PFSK-1 (cell line): ENCODE measurements around the gene WNT7B.

Experiments used
- FOXP2 ChIP-seq: optimal IDR thresholded peaks from 2 replicates; pipeline ENCODE3; 2011; ENCODE audit warnings: borderline replicate concordance, control low read depth, inconsistent platforms; ENCODE audit not compliant: insufficient read depth; ENCODE audit errors: extremely low read length, extremely low read depth
- POLR2AphosphoS5 ChIP-seq: IDR thresholded peaks from 2 replicates; pipeline ENCODE4 v1.6.1; 2012; ENCODE audit warnings: low read depth, mild to moderate bottlenecking, control low read depth, low read length, moderate library complexity
- REST ChIP-seq, 2 experiments: IDR thresholded peaks; 2 replicates each; pipeline versions ENCODE4 v1.6.1 to v1.8.0; 2011 to 2012; ENCODE audit warnings: low read depth in 2 of 2, low read length in 2 of 2, control low read depth in 1 of 2, inconsistent platforms in 1 of 2, mild to moderate bottlenecking in 1 of 2, moderate library complexity in 1 of 2; ENCODE audit not compliant: insufficient read depth in 1 of 2
- SIN3A ChIP-seq: IDR thresholded peaks from 2 replicates; pipeline ENCODE4 v1.6.1; 2012; ENCODE audit warnings: mild to moderate bottlenecking, low read length, moderate library complexity, borderline replicate concordance; ENCODE audit not compliant: insufficient read depth
- TAF1 ChIP-seq: IDR thresholded peaks from 2 replicates; pipeline ENCODE4 v1.6.1; 2012; ENCODE audit warnings: low read length, control low read depth, borderline replicate concordance; ENCODE audit not compliant: insufficient read depth

The WNT7B gene

GRCh38 chr22:45888221-45889092, 88.5 kb downstream of the WNT7B start:
- TF ChIP-seq POLR2AphosphoS5, result no peak
- TF ChIP-seq TAF1, result no peak
- TF ChIP-seq FOXP2, result no peak
- TF ChIP-seq REST (IDR thresholded peaks at IDR 0.05; ENCODE audit: insufficient read depth in 1 of 2, low read depth in 2 of 2, low read length in 2 of 2), result no peak
- no peak for TF ChIP-seq SIN3A

- TF ChIP-seq TAF1, result no peak
- TF ChIP-seq POLR2AphosphoS5, result no peak
- TF ChIP-seq REST (IDR thresholded peaks at IDR 0.05; ENCODE audit: insufficient read depth in 1 of 2, low read depth in 2 of 2, low read length in 2 of 2), result no peak
- no peak for TF ChIP-seq FOXP2
- no peak for TF ChIP-seq SIN3A
Observed at GRCh38 chr22:45887202-45888131, 89.5 kb downstream of the WNT7B start.

- no peak for TF ChIP-seq TAF1
- TF ChIP-seq SIN3A, result no peak
- TF ChIP-seq FOXP2, result no peak
- no peak for TF ChIP-seq REST (IDR thresholded peaks at IDR 0.05; ENCODE audit: insufficient read depth in 1 of 2, low read depth in 2 of 2, low read length in 2 of 2)
- TF ChIP-seq POLR2AphosphoS5, result no peak
Observed at GRCh38 chr22:45886540-45886939, 90.4 kb downstream of the WNT7B start.

- TF ChIP-seq POLR2AphosphoS5 (no peak), TAF1 (no peak), FOXP2 (no peak), REST (IDR thresholded peaks at IDR 0.05; ENCODE audit: insufficient read depth in 1 of 2, low read depth in 2 of 2, low read length in 2 of 2) (no peak), SIN3A (no peak)
Observed at GRCh38 chr22:45885941-45886395, 91.0 kb downstream of the WNT7B start.
